ENCODE results near the gene NLRC5.

Gene NLRC5

DNA sequence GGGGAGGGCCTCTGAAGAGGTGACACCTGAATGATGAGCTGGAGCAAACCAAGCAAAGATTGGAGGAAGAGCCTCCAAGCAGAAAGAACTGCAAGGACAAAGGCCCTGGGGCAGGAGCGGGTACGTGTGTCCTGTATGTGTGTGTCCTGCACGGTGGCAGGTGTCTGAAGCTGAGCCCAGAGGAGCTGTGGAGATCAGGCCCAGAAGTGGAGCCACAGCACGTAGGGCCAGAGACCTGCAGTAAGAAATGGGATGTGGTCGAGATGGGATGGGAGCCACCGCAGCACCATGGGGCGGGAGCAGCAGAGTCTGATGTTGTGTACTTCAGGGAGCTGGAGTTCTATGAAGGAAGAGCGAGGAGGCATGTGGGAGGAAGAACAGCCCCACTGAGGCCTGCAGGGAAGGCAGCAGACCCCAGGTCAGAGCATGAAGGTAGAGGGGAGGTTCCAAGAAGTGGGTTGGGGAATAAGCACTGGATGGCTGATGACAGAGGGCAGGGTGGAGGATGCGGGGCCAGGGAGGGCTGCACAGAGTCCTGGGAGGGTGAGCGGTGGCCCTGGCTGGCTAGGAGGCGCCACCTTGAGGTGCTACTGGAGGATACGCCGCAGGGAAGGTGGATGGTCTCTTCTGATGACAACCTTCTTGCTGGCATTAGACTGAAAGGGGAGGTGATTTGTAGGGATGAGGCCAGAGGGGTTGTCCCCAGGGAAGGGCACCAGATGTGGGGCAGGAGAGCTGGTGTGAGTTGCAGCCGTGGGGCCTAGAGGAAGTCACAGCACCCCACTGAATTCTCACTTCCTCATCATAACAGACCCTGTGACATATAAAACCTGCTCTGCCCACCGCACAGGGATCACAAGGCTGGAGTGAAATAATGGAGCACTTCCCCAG is 38.2 kb upstream of the NLRC5 start (continued):
- no peak for TF ChIP-seq ZNF274 (IDR thresholded peaks at IDR 0.05; ENCODE audit: low read length)
- TF ChIP-seq ZNF274 (tag by site-specific recombination; IDR thresholded peaks at IDR 0.05; ENCODE audit: borderline replicate concordance) = no peak
- no peak for TF ChIP-seq IKZF3 (tag by site-specific recombination; IDR thresholded peaks at IDR 0.05)

GRCh38 chr16:56953006-56953405 is 36.4 kb upstream of the NLRC5 start:
- CTCF ChIA-PET = interaction anchor here (0.8 to 4.5 kb wide), 7 partner anchors 9 to 251 kb away, joined by 3 to 24 read pairs (median 3); partner anchors contain the start of gene CETP
- POLR2A ChIA-PET = interaction anchor here (0.5 kb wide), 1 partner anchor 16 kb away, joined by 3 read pairs; no protein-coding TSS in a partner anchor
- Histone ChIP-seq H3K36me3 (ENCODE audit: control insufficient read depth in 2 of 2, insufficient read depth in 1 of 2, low read length in 2 of 2) (no peaks in the 10 kb centered on the region), H3K4me3 (ENCODE audit: low read depth, low read length) (no peak overlapping the region), H3K9me3 (ENCODE audit: control insufficient read depth, insufficient read depth, low read depth, low read length) (no peaks in the 10 kb centered on the region), H3K27ac (ENCODE audit: extremely low read depth, low read depth, low read length) (no peak overlapping the region), H3K4me1 (ENCODE audit: control insufficient read depth, insufficient read depth, low read length) (no peaks in the 10 kb centered on the region)
- TF ChIP-seq TCF7L2 (IDR thresholded peaks at IDR 0.05; ENCODE audit: borderline replicate concordance, low read depth, low read length) (no peak), ZNF837 (tag by site-specific recombination; IDR thresholded peaks at IDR 0.05) (no peak), ZNF19 (tag by site-specific recombination; IDR thresholded peaks at IDR 0.05; ENCODE audit: low read depth) (no peak), ZNF629 (tag by site-specific recombination; IDR thresholded peaks at IDR 0.05) (no peak), ZNF548 (tag by site-specific recombination; IDR thresholded peaks at IDR 0.05) (no peak), ZNF239 (tag by site-specific recombination; IDR thresholded peaks at IDR 0.05) (no peak), TRIM28 (IDR thresholded peaks at IDR 0.05; ENCODE audit: borderline replicate concordance, low read length) (no peak), ZBTB10 (tag by site-specific recombination; IDR thresholded peaks at IDR 0.05) (no peak), ZNF292 (tag by site-specific recombination; IDR thresholded peaks at IDR 0.05; ENCODE audit: borderline replicate concordance, low read depth) (no peak), ZXDB (tag by site-specific recombination; IDR thresholded peaks at IDR 0.05) (no peak), ZBTB8A (tag by site-specific recombination; IDR thresholded peaks at IDR 0.05) (no peak), SCRT2 (tag by site-specific recombination; IDR thresholded peaks at IDR 0.05) (no peak), ZNF23 (tag by site-specific recombination; IDR thresholded peaks at IDR 0.05; ENCODE audit: borderline replicate concordance) (no peak), ZNF76 (tag by site-specific recombination; IDR thresholded peaks at IDR 0.05; ENCODE audit: borderline replicate concordance, low read depth) (no peak), ZBTB20 (tag by site-specific recombination; IDR thresholded peaks at IDR 0.05) (no peak), ZEB2 (tag by site-specific recombination; IDR thresholded peaks at IDR 0.05) (no peak), ZNF214 (tag by site-specific recombination; IDR thresholded peaks at IDR 0.05; ENCODE audit: borderline replicate concordance) (no peak), ZNF10 (tag by site-specific recombination; IDR thresholded peaks at IDR 0.05) (no peak)
- TF ChIP-seq, protein P1, sequence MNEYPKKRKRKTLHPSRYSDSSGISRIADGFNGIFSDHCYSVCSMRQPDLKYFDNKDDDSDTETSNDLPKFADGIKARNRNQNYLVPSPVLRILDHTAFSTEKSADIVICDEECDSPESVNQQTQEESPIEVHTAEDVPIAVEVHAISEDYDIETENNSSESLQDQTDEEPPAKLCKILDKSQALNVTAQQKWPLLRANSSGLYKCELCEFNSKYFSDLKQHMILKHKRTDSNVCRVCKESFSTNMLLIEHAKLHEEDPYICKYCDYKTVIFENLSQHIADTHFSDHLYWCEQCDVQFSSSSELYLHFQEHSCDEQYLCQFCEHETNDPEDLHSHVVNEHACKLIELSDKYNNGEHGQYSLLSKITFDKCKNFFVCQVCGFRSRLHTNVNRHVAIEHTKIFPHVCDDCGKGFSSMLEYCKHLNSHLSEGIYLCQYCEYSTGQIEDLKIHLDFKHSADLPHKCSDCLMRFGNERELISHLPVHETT (tag by site-specific recombination; IDR thresholded peaks at IDR 0.05) = no peak
- TF ChIP-seq, protein P2, sequence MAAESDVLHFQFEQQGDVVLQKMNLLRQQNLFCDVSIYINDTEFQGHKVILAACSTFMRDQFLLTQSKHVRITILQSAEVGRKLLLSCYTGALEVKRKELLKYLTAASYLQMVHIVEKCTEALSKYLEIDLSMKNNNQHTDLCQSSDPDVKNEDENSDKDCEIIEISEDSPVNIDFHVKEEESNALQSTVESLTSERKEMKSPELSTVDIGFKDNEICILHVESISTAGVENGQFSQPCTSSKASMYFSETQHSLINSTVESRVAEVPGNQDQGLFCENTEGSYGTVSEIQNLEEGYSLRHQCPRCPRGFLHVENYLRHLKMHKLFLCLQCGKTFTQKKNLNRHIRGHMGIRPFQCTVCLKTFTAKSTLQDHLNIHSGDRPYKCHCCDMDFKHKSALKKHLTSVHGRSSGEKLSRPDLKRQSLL (tag by site-specific recombination; IDR thresholded peaks at IDR 0.05) = no peak
